ENCODE data around the gene ENTPD8. TPM values are rescaled to one million over a fixed set of nuclear protein-coding genes. Genes with fewer than 3 reads are reported as not detected.

The ENTPD8 gene
- total and polyA plus RNA-seq, 2 of the 13 experiments (the other 11 are each of a cell fraction or from before 2014, with no cell fraction given) = 0.26 to 0.44 TPM

DNA sequence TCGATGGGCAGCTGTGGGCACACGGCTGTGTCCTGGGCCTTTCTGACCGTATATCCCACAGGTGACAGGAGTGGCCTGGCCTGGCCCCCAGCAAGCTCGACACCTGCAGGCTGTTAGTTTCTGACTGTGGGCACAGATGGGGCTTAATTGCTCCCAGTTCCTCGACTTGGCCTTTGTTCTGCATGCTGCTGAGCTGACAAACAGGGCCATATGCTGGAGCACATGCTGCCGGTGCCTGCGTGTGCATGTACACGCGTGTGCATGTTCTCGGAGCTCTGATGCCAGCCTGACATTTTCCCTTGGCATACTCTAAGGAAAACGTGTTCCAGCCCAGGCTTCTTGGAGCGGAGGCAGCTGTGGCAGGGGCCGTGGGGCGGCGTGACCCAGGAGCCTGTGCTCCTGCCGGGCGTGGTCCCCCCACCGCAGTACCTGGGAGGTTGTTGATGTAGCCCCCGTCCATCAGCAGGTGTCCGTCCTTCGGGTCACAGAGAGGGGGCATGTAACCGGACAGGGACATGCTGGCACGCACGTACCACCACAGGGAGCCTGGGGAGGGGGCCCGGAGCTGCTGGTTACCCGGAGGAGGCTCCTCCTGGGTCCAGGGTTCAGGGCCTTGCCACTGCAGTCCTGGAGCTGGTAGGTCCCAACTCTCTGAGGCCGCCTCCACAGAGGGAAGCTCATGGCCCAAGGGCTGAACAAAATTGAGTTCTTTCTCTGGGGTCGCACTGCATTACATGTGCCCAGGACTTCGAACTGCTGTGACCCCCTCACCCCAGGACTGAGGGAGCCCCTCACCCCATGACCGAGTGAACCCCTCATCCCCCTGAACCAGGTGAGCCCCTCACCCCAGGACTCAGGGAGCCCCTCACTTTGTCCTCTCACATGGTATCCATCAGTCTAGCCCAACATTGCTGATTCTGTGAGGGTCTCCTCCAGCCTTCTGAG, 22.1 kb upstream of the ENTPD8 start:
- Histone ChIP-seq H4K20me1 (ENCODE audit: insufficient read depth, low read length) (peaks cover under 1% of the 10 kb centered on the region; the same call in 1 of the 2 replicates), H3K9ac (ENCODE audit: insufficient read depth, low read depth, low read length) (peak overlapping the region; percentile 42), H3K27ac (ENCODE audit: extremely low read length, insufficient read depth, low read length) (peak overlapping the region; percentile 58), H3K4me2 (ENCODE audit: low read depth, low read length) (peak overlapping the region; percentile 66), H2AFZ (ENCODE audit: low read length) (no peak overlapping the region), H3K36me3 (replicated peaks in 1 of 2; ENCODE audit: control insufficient read depth in 1 of 2, insufficient read depth in 2 of 2, low read length in 2 of 2) (no peaks in the 10 kb centered on the region), H3K79me2 (ENCODE audit: insufficient read depth, low read length) (peaks cover 6% of the 10 kb centered on the region), H3K4me3 (replicated peaks in 1 of 3; ENCODE audit: insufficient read depth in 1 of 3, low read depth in 2 of 3, low read length in 3 of 3) (peak overlapping the region in 2 of 3 experiments; percentile 23 to 51; a peak in 3 of 6 replicates), H3K4me1 (ENCODE audit: insufficient read depth, low read length) (peaks cover 63% of the 10 kb centered on the region), H3K27me3 (ENCODE audit: control insufficient read depth in 1 of 2, insufficient read depth in 2 of 2, low read length in 2 of 2) (no peaks in the 10 kb centered on the region; a peak in 1 of 5 replicates), H3K9me3 (ENCODE audit: low read length) (no peaks in the 10 kb centered on the region)
- CTCF ChIA-PET (ENCODE audit: low intra/inter-chr PET ratio, low total read pairs) = no interaction called here
- POLR2A ChIA-PET = interaction anchor here (1.3 kb wide), 1 partner anchor 9 kb away, joined by 4 read pairs; no protein-coding TSS in a partner anchor
- ATAC-seq (peak; percentile 53), DNase-seq (ENCODE audit: low spot score) (peak; percentile 45), FAIRE-seq (peak; percentile 66)
- intact Hi-C loops (cut with micrococcal nuclease; ENCODE audit: unreplicated experiment) (no loop called here), in situ Hi-C loops (cut with HindIII; ENCODE audit: extremely low pct_ligation_motif_present, low pct_unique_long_range_greater_than_20kb) (no loop called here)
- WGBS (ENCODE audit: low lambda C conversion rate) = 63% methylated on average over 8 of the region's 30 CpGs
- no TSS peak for BruUV-seq (replicated peaks)
- TF ChIP-seq MAFK (conservative IDR thresholded peaks at IDR 0.05 in 1 of 2, IDR thresholded peaks at IDR 0.05 in 1 of 2; ENCODE audit: low read length in 2 of 2) (no peak), ZNF766 (CRISPR knock-in tag; IDR thresholded peaks at IDR 0.05; ENCODE audit: borderline replicate concordance) (no peak; the same call in 1 of the 2 replicates), KDM5B (CRISPR knock-in tag; IDR thresholded peaks at IDR 0.05; ENCODE audit: borderline replicate concordance) (peak; percentile 85), NFIB (CRISPR knock-in tag; IDR thresholded peaks at IDR 0.05; ENCODE audit: borderline replicate concordance) (no peak), ZFP90 (CRISPR knock-in tag; IDR thresholded peaks at IDR 0.05; ENCODE audit: borderline replicate concordance) (no peak; the same call in 1 of the 2 replicates), NCOR1 (IDR thresholded peaks at IDR 0.05; ENCODE audit: borderline replicate concordance, low read length) (no peak), ZNF33A (CRISPR knock-in tag; IDR thresholded peaks at IDR 0.05; ENCODE audit: borderline replicate concordance) (0 out of 2 replicates have a peak, but pooled peaks have one; percentile 81), ZNF460 (CRISPR knock-in tag; IDR thresholded peaks at IDR 0.05; ENCODE audit: borderline replicate concordance) (peak; percentile 65), SIN3A (IDR thresholded peaks at IDR 0.05; ENCODE audit: borderline replicate concordance, low read depth, low read length) (no peak)
- TF ChIP-seq, protein P1, sequence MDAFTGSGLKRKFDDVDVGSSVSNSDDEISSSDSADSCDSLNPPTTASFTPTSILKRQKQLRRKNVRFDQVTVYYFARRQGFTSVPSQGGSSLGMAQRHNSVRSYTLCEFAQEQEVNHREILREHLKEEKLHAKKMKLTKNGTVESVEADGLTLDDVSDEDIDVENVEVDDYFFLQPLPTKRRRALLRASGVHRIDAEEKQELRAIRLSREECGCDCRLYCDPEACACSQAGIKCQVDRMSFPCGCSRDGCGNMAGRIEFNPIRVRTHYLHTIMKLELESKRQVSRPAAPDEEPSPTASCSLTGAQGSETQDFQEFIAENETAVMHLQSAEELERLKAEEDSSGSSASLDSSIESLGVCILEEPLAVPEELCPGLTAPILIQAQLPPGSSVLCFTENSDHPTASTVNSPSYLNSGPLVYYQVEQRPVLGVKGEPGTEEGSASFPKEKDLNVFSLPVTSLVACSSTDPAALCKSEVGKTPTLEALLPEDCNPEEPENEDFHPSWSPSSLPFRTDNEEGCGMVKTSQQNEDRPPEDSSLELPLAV (CRISPR knock-in tag; conservative IDR thresholded peaks at IDR 0.05; ENCODE audit: low read depth) = no peak
- TF ChIP-seq, protein P2, sequence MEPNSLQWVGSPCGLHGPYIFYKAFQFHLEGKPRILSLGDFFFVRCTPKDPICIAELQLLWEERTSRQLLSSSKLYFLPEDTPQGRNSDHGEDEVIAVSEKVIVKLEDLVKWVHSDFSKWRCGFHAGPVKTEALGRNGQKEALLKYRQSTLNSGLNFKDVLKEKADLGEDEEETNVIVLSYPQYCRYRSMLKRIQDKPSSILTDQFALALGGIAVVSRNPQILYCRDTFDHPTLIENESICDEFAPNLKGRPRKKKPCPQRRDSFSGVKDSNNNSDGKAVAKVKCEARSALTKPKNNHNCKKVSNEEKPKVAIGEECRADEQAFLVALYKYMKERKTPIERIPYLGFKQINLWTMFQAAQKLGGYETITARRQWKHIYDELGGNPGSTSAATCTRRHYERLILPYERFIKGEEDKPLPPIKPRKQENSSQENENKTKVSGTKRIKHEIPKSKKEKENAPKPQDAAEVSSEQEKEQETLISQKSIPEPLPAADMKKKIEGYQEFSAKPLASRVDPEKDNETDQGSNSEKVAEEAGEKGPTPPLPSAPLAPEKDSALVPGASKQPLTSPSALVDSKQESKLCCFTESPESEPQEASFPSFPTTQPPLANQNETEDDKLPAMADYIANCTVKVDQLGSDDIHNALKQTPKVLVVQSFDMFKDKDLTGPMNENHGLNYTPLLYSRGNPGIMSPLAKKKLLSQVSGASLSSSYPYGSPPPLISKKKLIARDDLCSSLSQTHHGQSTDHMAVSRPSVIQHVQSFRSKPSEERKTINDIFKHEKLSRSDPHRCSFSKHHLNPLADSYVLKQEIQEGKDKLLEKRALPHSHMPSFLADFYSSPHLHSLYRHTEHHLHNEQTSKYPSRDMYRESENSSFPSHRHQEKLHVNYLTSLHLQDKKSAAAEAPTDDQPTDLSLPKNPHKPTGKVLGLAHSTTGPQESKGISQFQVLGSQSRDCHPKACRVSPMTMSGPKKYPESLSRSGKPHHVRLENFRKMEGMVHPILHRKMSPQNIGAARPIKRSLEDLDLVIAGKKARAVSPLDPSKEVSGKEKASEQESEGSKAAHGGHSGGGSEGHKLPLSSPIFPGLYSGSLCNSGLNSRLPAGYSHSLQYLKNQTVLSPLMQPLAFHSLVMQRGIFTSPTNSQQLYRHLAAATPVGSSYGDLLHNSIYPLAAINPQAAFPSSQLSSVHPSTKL (CRISPR knock-in tag; IDR thresholded peaks at IDR 0.05) = peak; percentile 71; the same call in 1 of the 2 replicates
- TF ChIP-seq, protein P3, sequence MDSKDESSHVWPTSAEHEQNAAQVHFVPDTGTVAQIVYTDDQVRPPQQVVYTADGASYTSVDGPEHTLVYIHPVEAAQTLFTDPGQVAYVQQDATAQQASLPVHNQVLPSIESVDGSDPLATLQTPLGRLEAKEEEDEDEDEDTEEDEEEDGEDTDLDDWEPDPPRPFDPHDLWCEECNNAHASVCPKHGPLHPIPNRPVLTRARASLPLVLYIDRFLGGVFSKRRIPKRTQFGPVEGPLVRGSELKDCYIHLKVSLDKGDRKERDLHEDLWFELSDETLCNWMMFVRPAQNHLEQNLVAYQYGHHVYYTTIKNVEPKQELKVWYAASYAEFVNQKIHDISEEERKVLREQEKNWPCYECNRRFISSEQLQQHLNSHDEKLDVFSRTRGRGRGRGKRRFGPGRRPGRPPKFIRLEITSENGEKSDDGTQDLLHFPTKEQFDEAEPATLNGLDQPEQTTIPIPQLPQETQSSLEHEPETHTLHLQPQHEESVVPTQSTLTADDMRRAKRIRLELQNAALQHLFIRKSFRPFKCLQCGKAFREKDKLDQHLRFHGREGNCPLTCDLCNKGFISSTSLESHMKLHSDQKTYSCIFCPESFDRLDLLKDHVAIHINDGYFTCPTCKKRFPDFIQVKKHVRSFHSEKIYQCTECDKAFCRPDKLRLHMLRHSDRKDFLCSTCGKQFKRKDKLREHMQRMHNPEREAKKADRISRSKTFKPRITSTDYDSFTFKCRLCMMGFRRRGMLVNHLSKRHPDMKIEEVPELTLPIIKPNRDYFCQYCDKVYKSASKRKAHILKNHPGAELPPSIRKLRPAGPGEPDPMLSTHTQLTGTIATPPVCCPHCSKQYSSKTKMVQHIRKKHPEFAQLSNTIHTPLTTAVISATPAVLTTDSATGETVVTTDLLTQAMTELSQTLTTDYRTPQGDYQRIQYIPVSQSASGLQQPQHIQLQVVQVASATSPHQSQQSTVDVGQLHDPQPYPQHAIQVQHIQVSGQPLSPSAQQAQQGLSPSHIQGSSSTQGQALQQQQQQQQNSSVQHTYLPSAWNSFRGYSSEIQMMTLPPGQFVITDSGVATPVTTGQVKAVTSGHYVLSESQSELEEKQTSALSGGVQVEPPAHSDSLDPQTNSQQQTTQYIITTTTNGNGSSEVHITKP (CRISPR knock-in tag; IDR thresholded peaks at IDR 0.05; ENCODE audit: low read depth) = 0 out of 2 replicates have a peak, but pooled peaks have one; percentile 54
